Transverse colon (tissue), 4 donors: ENCODE measurements around the gene LPCAT3. TPM values are rescaled to one million over a fixed set of nuclear protein-coding genes. Genes with fewer than 3 reads are reported as not detected.
A peak's percentile ranks its signal among the peaks of the same experiment; 100 is the strongest.

Source experiments
- DNase-seq: peaks from one replicate; pipeline ENCODE4 v3.0.0-alpha.2; 2019
- H3K27ac ChIP-seq, 4 donors: fragments of 200-600 bp; sonication (generic); 2 replicates each; pipeline ENCODE4 v1.5.1; 2016 to 2018; ENCODE audit warnings: inconsistent platforms in 4 of 4
- H3K27me3 ChIP-seq: fragments of 200-600 bp; sonication (generic); 2 replicates; pipeline ENCODE4 v1.5.1; 2017; ENCODE audit warnings: inconsistent platforms
- H3K36me3 ChIP-seq, 4 donors: fragments of 200-600 bp; sonication (generic); 2 replicates each; pipeline ENCODE4 v1.5.1; 2017 to 2019; ENCODE audit warnings: inconsistent platforms in 4 of 4
- H3K4me1 ChIP-seq, 4 donors: fragments of 200-600 bp; sonication (generic); 2 replicates each; pipeline ENCODE4 v1.5.1; 2017 to 2020; ENCODE audit warnings: inconsistent platforms in 4 of 4
- H3K4me3 ChIP-seq, 4 donors: fragments of 200-600 bp; sonication (generic); 1 replicate in 1 of 4; 2 replicates in 3 of 4; pipeline versions ENCODE4 v1.5.1 to v1.6.1; 2017 to 2019; ENCODE audit warnings: inconsistent platforms in 4 of 4
- H3K9me3 ChIP-seq, 2 donors: fragments of 200-600 bp; sonication (generic); 2 replicates each; pipeline ENCODE4 v1.5.1; 2017 to 2019; ENCODE audit warnings: inconsistent platforms in 2 of 2
- CTCF ChIP-seq, 5 experiments: fragments of 200-600 bp in 3 of 5; fragments of 450-650 bp in 2 of 5; sonication (generic) in 3 of 5; IDR thresholded peaks; 1 replicate in 2 of 5; 2 replicates in 3 of 5; pipeline ENCODE4 v1.5.1; 2016 to 2017; ENCODE audit warnings: antibody characterized with exemption in 5 of 5, inconsistent platforms in 3 of 5, mild to moderate bottlenecking in 2 of 5, moderate library complexity in 1 of 5
- EP300 ChIP-seq: sonication (generic); formaldehyde crosslinking; IDR thresholded peaks from one replicate; pipeline ENCODE4 v1.6.1; 2017; ENCODE audit warnings: antibody characterized with exemption, low read depth
- POLR2A ChIP-seq: fragments of 450-650 bp; IDR thresholded peaks from one replicate; pipeline ENCODE4 v1.6.1; 2016; ENCODE audit warnings: antibody characterized with exemption, mild to moderate bottlenecking, moderate library complexity
- POLR2AphosphoS5 ChIP-seq, 3 donors: sonication (generic); formaldehyde crosslinking; IDR thresholded peaks; one replicate each; pipeline ENCODE4 v1.6.1; 2016; ENCODE audit warnings: antibody characterized with exemption in 3 of 3
- WGBS, 2 donors: methylation state at CpG; one replicate each; pipeline ENCODE4 v1.1.5; 2018; ENCODE audit warnings: low coverage in 1 of 2; 5-methylcytosine and 5-hydroxymethylcytosine counted together
- in situ Hi-C, 4 donors: fragments of 200-750 bp; cut with MboI; loops; one replicate each; pipeline versions ENCODE4 v1.15.0 to v1.15.1; 2017; ENCODE audit warnings: low sequenced_read_pairs in 3 of 4, low pct_ligation_motif_present in 1 of 4, low pct_unique_long_range_greater_than_20kb in 1 of 4
- intact Hi-C: fragments of 100-400 bp; cut with DNase I; formaldehyde crosslinking; loops from one replicate; pipeline ENCODE4 v1.15.1; 2023; ENCODE audit warnings: low total_unique reads
- total RNA-seq, 4 donors: library from RNA; depleted of rRNA; stranded (reverse); fragments of >200 nt; gene quantifications; one replicate each; pipeline ENCODE4 v1.1.0, GENCODE V29; 2016

LPCAT3 gene
- total RNA-seq, 4 donors from 2014 or later, result 56.1 to 271 (median 111) TPM

DNA sequence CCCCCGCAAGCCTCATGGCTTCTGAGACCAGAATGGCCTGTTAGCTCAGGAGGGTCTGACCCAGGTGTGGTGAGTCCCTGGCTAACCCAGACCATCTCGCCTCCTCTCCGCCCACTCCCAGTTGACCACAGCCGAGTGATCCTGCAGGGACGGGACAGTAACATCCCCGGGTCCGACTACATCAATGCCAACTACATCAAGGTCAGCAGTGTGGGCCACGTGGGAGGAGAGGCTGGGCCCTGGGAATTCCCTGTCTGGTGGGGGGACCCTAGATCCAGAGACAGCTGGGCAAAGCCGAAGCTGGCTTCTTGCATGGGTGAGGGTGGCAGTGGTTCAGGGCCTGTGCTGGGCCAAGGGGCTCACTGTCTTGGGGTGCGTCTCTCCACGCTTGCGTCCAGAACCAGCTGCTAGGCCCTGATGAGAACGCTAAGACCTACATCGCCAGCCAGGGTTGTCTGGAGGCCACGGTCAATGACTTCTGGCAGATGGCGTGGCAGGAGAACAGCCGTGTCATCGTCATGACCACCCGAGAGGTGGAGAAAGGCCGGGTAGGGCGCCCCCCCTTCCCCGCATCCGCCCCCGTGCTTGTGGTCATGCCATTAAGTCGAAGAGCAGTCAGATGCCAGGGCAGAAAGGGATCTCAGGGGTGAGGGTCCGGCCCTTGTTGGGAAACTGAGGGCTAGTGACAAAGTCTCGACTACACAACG lies 62.1 kb downstream of the LPCAT3 start:
- Histone ChIP-seq H3K27ac (peak overlapping the region; percentile 4 to 95 (median 86)), H3K27me3 (no peaks in the 10 kb centered on the region), H3K36me3 (no peaks in the 10 kb centered on the region), H3K4me3 (no peak overlapping the region), H3K4me1 (peaks cover 12 to 42% (median 18%) of the 10 kb centered on the region in 4 donors), H3K9me3 (no peaks in the 10 kb centered on the region)
- intact Hi-C loops (no loop called here), in situ Hi-C loops (no loop called here)
- DNase-seq, result no peak
- no peak for TF ChIP-seq POLR2A
- no peak for TF ChIP-seq CTCF (IDR thresholded peaks at IDR 0.05)
- TF ChIP-seq POLR2AphosphoS5 (IDR thresholded peaks at IDR 0.05), result no peak
- no peak for TF ChIP-seq EP300
- WGBS, 2 donors, result 82% methylated on average over 28 of the region's 28 CpGs; no CpG with 5 or more reads in 1 of the 2 donors

DNA sequence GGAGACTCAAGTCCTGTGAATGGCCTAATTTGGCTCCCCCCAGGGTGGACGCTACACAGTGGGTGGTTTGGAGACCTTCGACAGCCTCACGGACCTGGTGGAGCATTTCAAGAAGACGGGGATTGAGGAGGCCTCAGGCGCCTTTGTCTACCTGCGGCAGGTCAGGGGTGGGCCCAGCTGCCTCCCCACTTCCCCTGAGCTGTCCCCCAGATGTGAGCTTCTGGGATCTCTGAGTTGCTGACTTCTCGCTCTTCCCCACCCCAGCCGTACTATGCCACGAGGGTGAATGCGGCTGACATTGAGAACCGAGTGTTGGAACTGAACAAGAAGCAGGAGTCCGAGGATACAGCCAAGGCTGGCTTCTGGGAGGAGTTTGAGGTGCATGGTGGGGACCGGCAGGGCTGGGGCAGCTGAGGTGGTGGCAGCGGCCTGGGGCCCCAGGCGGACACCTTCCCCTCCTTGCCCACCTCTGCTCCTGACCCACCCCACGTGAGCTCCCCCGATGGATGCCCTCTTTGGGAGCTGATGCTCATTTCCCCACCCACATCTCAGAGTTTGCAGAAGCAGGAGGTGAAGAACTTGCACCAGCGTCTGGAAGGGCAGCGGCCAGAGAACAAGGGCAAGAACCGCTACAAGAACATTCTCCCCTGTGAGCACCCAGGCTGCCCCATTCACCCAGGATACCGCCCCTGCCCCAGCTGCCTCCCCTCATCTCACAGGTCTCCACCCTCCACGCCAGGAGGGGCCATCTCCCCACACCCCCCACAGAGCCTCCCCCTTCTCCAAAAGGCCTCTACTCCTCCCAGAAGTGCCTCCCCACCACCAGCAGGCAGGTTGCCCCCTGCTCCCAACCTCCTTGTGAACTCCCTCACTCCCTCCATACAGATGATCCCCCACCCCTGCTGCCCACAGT lies 62.9 kb downstream of the LPCAT3 start:
- H3K27ac ChIP-seq, result peak overlapping the region; percentile 77 to 95 (median 86)
- peak; percentile 7 for DNase-seq
- in situ Hi-C loops, result no loop called here

GRCh38 chr12:6954316-6955107 lies 63.8 kb downstream of the LPCAT3 start:
- intact Hi-C loops, result no loop called here
- H3K4me1 ChIP-seq, result peaks cover 0 to 32% (median 6%) of the 10 kb centered on the region in 4 donors
- H3K4me3 ChIP-seq, result peak overlapping the region in 1 of 4 donors; percentile 49
- H3K9me3 ChIP-seq, result no peaks in the 10 kb centered on the region
- H3K27me3 ChIP-seq, result no peaks in the 10 kb centered on the region
- 77 to 80% methylated on average over 1 to 18 of the region's 21 CpGs for WGBS, 2 donors
- no peak for DNase-seq
- in situ Hi-C loops, result no loop called here
- TF ChIP-seq EP300 (no peak), POLR2A (no peak), CTCF (IDR thresholded peaks at IDR 0.05) (no peak), POLR2AphosphoS5 (IDR thresholded peaks at IDR 0.05) (no peak)
- peak overlapping the region; percentile 77 to 89 (median 82) for H3K27ac ChIP-seq
- no peaks in the 10 kb centered on the region for H3K36me3 ChIP-seq

More for the DNA sequence above, 62.9 kb downstream of the LPCAT3 start:
- H3K9me3 ChIP-seq, result no peaks in the 10 kb centered on the region
- H3K27me3 ChIP-seq, result no peaks in the 10 kb centered on the region
- no peak overlapping the region for H3K4me3 ChIP-seq
- WGBS, 2 donors, result 85 to 92% methylated on average over 4 to 22 of the region's 22 CpGs
- TF ChIP-seq EP300 (no peak), POLR2A (no peak)
- intact Hi-C loops, result no loop called here
- H3K36me3 ChIP-seq, result no peaks in the 10 kb centered on the region
- peaks cover 4 to 35% (median 11%) of the 10 kb centered on the region in 4 donors for H3K4me1 ChIP-seq

GRCh38 chr12:6953442-6954315 lies 64.6 kb downstream of the LPCAT3 start:
- Histone ChIP-seq H3K4me1 (peaks cover 0 to 35% (median 6%) of the 10 kb centered on the region in 4 donors), H3K4me3 (peak overlapping the region in 2 of 4 donors; percentile 28 to 49), H3K27me3 (no peaks in the 10 kb centered on the region), H3K27ac (peak overlapping the region; percentile 77 to 89 (median 82)), H3K9me3 (no peaks in the 10 kb centered on the region), H3K36me3 (no peaks in the 10 kb centered on the region)
- WGBS, 2 donors, result 17 to 53% methylated on average over 1 to 24 of the region's 24 CpGs
- intact Hi-C loops (no loop called here), in situ Hi-C loops (no loop called here)
- peak; percentile 79 for DNase-seq
- TF ChIP-seq POLR2A, result peak; percentile 51
- peak; percentile 13 to 75 (median 31) for TF ChIP-seq POLR2AphosphoS5 (IDR thresholded peaks at IDR 0.05)
- TF ChIP-seq CTCF (IDR thresholded peaks at IDR 0.05), result no peak
